Measurements from ENCODE around the gene EPHA2.

Gene EPHA2

GRCh38 chr1:16155537-16156410 is at the start of gene EPHA2:
Gene EPHA2 (minus strand): TSS chr1:16156069. CDS start chr1:16155932, 137 bp downstream.
- Histone ChIP-seq H3K4me3 (ENCODE audit: low read depth, low read length) (peak within 1 kb of the TSS; percentile 93), H2AFZ (ENCODE audit: low read length, unreplicated experiment) (peak within 1 kb of the TSS; percentile 45), H3K79me2 (ENCODE audit: control insufficient read depth, insufficient read depth, low read length, unreplicated experiment) (peaks cover 47% of the 10 kb centered on the region), H3K27me3 (ENCODE audit: insufficient read depth, low read length) (no peaks in the 10 kb centered on the region), H3K27ac (ENCODE audit: low read depth, low read length) (peak within 1 kb of the TSS; percentile 29; the same call in 1 of the 2 replicates), H3K4me1 (ENCODE audit: control insufficient read depth, insufficient read depth, low read length, unreplicated experiment) (peaks cover 45% of the 10 kb centered on the region), H3K36me3 (ENCODE audit: insufficient read depth, low read length) (no peaks in the 10 kb centered on the region)

- H3K36me3 ChIP-seq (ENCODE audit: insufficient read depth, low read length) = no peaks in the 10 kb centered on the region
- no peaks in the 10 kb centered on the region for H3K79me2 ChIP-seq (ENCODE audit: control insufficient read depth, insufficient read depth, low read length, unreplicated experiment)
- peaks cover 8% of the 10 kb centered on the region for H3K4me1 ChIP-seq (ENCODE audit: control insufficient read depth, insufficient read depth, low read length, unreplicated experiment)
- no peak overlapping the region for H3K27ac ChIP-seq (ENCODE audit: low read depth, low read length)
- no peaks in the 10 kb centered on the region for H3K27me3 ChIP-seq (ENCODE audit: insufficient read depth, low read length)
- no peak overlapping the region for H2AFZ ChIP-seq (ENCODE audit: low read length, unreplicated experiment)
- H3K4me3 ChIP-seq (ENCODE audit: low read depth, low read length) = no peak overlapping the region; the same call in 1 of the 2 replicates
Observed at GRCh38 chr1:16205334-16205671, 49.4 kb upstream of the EPHA2 start.

GRCh38 chr1:16204634-16205333 is 48.9 kb upstream of the EPHA2 start:
- Histone ChIP-seq H3K4me1 (ENCODE audit: control insufficient read depth, insufficient read depth, low read length, unreplicated experiment) (peaks cover 8% of the 10 kb centered on the region), H3K4me3 (ENCODE audit: low read depth, low read length) (no peak overlapping the region), H3K36me3 (ENCODE audit: insufficient read depth, low read length) (no peaks in the 10 kb centered on the region), H3K27ac (ENCODE audit: low read depth, low read length) (no peak overlapping the region), H3K79me2 (ENCODE audit: control insufficient read depth, insufficient read depth, low read length, unreplicated experiment) (no peaks in the 10 kb centered on the region), H3K27me3 (ENCODE audit: insufficient read depth, low read length) (no peaks in the 10 kb centered on the region), H2AFZ (ENCODE audit: low read length, unreplicated experiment) (no peak overlapping the region)

- Histone ChIP-seq H2AFZ (ENCODE audit: low read length, unreplicated experiment) (no peak overlapping the region), H3K79me2 (ENCODE audit: control insufficient read depth, insufficient read depth, low read length, unreplicated experiment) (no peaks in the 10 kb centered on the region), H3K27me3 (ENCODE audit: insufficient read depth, low read length) (no peaks in the 10 kb centered on the region), H3K36me3 (ENCODE audit: insufficient read depth, low read length) (no peaks in the 10 kb centered on the region), H3K4me3 (ENCODE audit: low read depth, low read length) (no peak overlapping the region), H3K27ac (ENCODE audit: low read depth, low read length) (no peak overlapping the region), H3K4me1 (ENCODE audit: control insufficient read depth, insufficient read depth, low read length, unreplicated experiment) (peaks cover 8% of the 10 kb centered on the region)
Observed at GRCh38 chr1:16204216-16204615, 48.3 kb upstream of the EPHA2 start.

GRCh38 chr1:16203550-16203949 is 47.7 kb upstream of the EPHA2 start:
- Histone ChIP-seq H3K27me3 (ENCODE audit: insufficient read depth, low read length) (no peaks in the 10 kb centered on the region), H3K4me1 (ENCODE audit: control insufficient read depth, insufficient read depth, low read length, unreplicated experiment) (peaks cover 5% of the 10 kb centered on the region), H3K4me3 (ENCODE audit: low read depth, low read length) (no peak overlapping the region), H3K79me2 (ENCODE audit: control insufficient read depth, insufficient read depth, low read length, unreplicated experiment) (no peaks in the 10 kb centered on the region), H3K36me3 (ENCODE audit: insufficient read depth, low read length) (no peaks in the 10 kb centered on the region), H2AFZ (ENCODE audit: low read length, unreplicated experiment) (no peak overlapping the region), H3K27ac (ENCODE audit: low read depth, low read length) (no peak overlapping the region)

GRCh38 chr1:16202281-16203210 is 46.7 kb upstream of the EPHA2 start:
- no peak overlapping the region for H3K27ac ChIP-seq (ENCODE audit: low read depth, low read length)
- no peak overlapping the region for H3K4me3 ChIP-seq (ENCODE audit: low read depth, low read length)
- no peak overlapping the region for H2AFZ ChIP-seq (ENCODE audit: low read length, unreplicated experiment)
- no peaks in the 10 kb centered on the region for H3K27me3 ChIP-seq (ENCODE audit: insufficient read depth, low read length)
- no peaks in the 10 kb centered on the region for H3K36me3 ChIP-seq (ENCODE audit: insufficient read depth, low read length)
- H3K79me2 ChIP-seq (ENCODE audit: control insufficient read depth, insufficient read depth, low read length, unreplicated experiment) = no peaks in the 10 kb centered on the region
- peaks cover 4% of the 10 kb centered on the region for H3K4me1 ChIP-seq (ENCODE audit: control insufficient read depth, insufficient read depth, low read length, unreplicated experiment)

- H3K27me3 ChIP-seq (ENCODE audit: insufficient read depth, low read length) = no peaks in the 10 kb centered on the region
- no peak overlapping the region for H3K27ac ChIP-seq (ENCODE audit: low read depth, low read length)
- H3K36me3 ChIP-seq (ENCODE audit: insufficient read depth, low read length) = no peaks in the 10 kb centered on the region
- no peak overlapping the region for H2AFZ ChIP-seq (ENCODE audit: low read length, unreplicated experiment)
- H3K4me1 ChIP-seq (ENCODE audit: control insufficient read depth, insufficient read depth, low read length, unreplicated experiment) = no peaks in the 10 kb centered on the region
- H3K4me3 ChIP-seq (ENCODE audit: low read depth, low read length) = no peak overlapping the region
- no peaks in the 10 kb centered on the region for H3K79me2 ChIP-seq (ENCODE audit: control insufficient read depth, insufficient read depth, low read length, unreplicated experiment)
Observed at GRCh38 chr1:16199700-16200099, 43.8 kb upstream of the EPHA2 start.

- H3K79me2 ChIP-seq (ENCODE audit: control insufficient read depth, insufficient read depth, low read length, unreplicated experiment) = no peaks in the 10 kb centered on the region
- H3K4me1 ChIP-seq (ENCODE audit: control insufficient read depth, insufficient read depth, low read length, unreplicated experiment) = no peaks in the 10 kb centered on the region
- no peak overlapping the region for H3K27ac ChIP-seq (ENCODE audit: low read depth, low read length)
- H3K27me3 ChIP-seq (ENCODE audit: insufficient read depth, low read length) = no peaks in the 10 kb centered on the region
- no peaks in the 10 kb centered on the region for H3K36me3 ChIP-seq (ENCODE audit: insufficient read depth, low read length)
- no peak overlapping the region for H3K4me3 ChIP-seq (ENCODE audit: low read depth, low read length)
- H2AFZ ChIP-seq (ENCODE audit: low read length, unreplicated experiment) = no peak overlapping the region
Observed at GRCh38 chr1:16199157-16199501, 43.3 kb upstream of the EPHA2 start.

- Histone ChIP-seq H3K36me3 (ENCODE audit: insufficient read depth, low read length) (no peaks in the 10 kb centered on the region), H3K79me2 (ENCODE audit: control insufficient read depth, insufficient read depth, low read length, unreplicated experiment) (no peaks in the 10 kb centered on the region), H3K4me3 (ENCODE audit: low read depth, low read length) (no peak overlapping the region), H2AFZ (ENCODE audit: low read length, unreplicated experiment) (no peak overlapping the region), H3K27ac (ENCODE audit: low read depth, low read length) (no peak overlapping the region), H3K4me1 (ENCODE audit: control insufficient read depth, insufficient read depth, low read length, unreplicated experiment) (no peaks in the 10 kb centered on the region), H3K27me3 (ENCODE audit: insufficient read depth, low read length) (no peaks in the 10 kb centered on the region)
Observed at GRCh38 chr1:16198444-16199156, 42.7 kb upstream of the EPHA2 start.

GRCh38 chr1:16196874-16197273 is 41.0 kb upstream of the EPHA2 start:
- Histone ChIP-seq H3K4me1 (ENCODE audit: control insufficient read depth, insufficient read depth, low read length, unreplicated experiment) (no peaks in the 10 kb centered on the region), H3K27ac (ENCODE audit: low read depth, low read length) (no peak overlapping the region)

More at GRCh38 chr1:16196874-16197273, 41.0 kb upstream of the EPHA2 start:
- H3K36me3 ChIP-seq (ENCODE audit: insufficient read depth, low read length) = no peaks in the 10 kb centered on the region
- H2AFZ ChIP-seq (ENCODE audit: low read length, unreplicated experiment) = no peak overlapping the region
- H3K4me3 ChIP-seq (ENCODE audit: low read depth, low read length) = no peak overlapping the region
- no peaks in the 10 kb centered on the region for H3K27me3 ChIP-seq (ENCODE audit: insufficient read depth, low read length)
- no peaks in the 10 kb centered on the region for H3K79me2 ChIP-seq (ENCODE audit: control insufficient read depth, insufficient read depth, low read length, unreplicated experiment)

Data from ACC112 (cell line).